ENCODE data around the gene ADGRD1.

- TF ChIP-seq POLR2A (IDR thresholded peaks at IDR 0.05) = no peak
- TF ChIP-seq CTCF (IDR thresholded peaks at IDR 0.05) = no peak
- TF ChIP-seq POLR2AphosphoS5 (IDR thresholded peaks at IDR 0.05) = no peak
- no peak for TF ChIP-seq EP300 (IDR thresholded peaks at IDR 0.05; ENCODE audit: low read depth)
These were observed 2.3 kb downstream of the ADGRD1 start for GRCh38 chr12:130956009-130956408.
